PC-3 (cell line): ENCODE results near the gene PCDHB5.

Source experiments
- EZH2 ChIP-seq: fragments of 300-600 bp; sonication (generic); IDR thresholded peaks from one replicate; pipeline ENCODE4 v1.6.1; 2017; ENCODE audit warnings: antibody characterized with exemption, mild to moderate bottlenecking, low read length; ENCODE audit not compliant: unreplicated experiment
- EZH2phosphoT487 ChIP-seq: fragments of 300-600 bp; sonication (generic); IDR thresholded peaks from 2 replicates; pipeline ENCODE4 v1.6.1; 2018; ENCODE audit warnings: mild to moderate bottlenecking, antibody characterized with exemption, low read length, borderline replicate concordance
- TF ChIP-seq, protein P1 (sequence below): fragments of 300-600 bp; sonication (generic); conservative IDR thresholded peaks from 2 replicates; pipeline ENCODE4 v1.5.1; 2017; ENCODE audit warnings: antibody characterized with exemption, low read depth, mild to moderate bottlenecking, low read length

DNA sequence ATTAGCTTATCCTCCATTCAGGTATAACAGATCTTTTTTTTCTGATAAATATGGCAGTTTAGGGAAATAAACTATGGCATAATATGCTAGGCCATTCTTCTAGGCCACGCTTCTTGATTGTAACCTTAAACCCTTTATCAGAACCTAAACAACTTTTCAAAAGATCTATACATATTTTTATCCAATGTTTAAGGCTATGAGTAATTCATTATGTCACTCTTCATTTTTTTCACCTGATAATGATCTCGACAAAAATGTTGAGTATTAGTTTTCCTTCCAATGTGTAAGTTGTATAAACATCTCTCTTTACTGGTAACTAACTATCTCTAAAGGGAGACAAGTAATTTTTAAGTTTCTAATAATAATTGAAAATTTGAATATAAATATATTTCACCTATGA, 15.8 kb upstream of the PCDHB5 start:
- TF ChIP-seq, protein P1, sequence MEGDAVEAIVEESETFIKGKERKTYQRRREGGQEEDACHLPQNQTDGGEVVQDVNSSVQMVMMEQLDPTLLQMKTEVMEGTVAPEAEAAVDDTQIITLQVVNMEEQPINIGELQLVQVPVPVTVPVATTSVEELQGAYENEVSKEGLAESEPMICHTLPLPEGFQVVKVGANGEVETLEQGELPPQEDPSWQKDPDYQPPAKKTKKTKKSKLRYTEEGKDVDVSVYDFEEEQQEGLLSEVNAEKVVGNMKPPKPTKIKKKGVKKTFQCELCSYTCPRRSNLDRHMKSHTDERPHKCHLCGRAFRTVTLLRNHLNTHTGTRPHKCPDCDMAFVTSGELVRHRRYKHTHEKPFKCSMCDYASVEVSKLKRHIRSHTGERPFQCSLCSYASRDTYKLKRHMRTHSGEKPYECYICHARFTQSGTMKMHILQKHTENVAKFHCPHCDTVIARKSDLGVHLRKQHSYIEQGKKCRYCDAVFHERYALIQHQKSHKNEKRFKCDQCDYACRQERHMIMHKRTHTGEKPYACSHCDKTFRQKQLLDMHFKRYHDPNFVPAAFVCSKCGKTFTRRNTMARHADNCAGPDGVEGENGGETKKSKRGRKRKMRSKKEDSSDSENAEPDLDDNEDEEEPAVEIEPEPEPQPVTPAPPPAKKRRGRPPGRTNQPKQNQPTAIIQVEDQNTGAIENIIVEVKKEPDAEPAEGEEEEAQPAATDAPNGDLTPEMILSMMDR = no peak
- no peak for TF ChIP-seq EZH2
- TF ChIP-seq EZH2phosphoT487 = no peak
